GF-D8 (cell line): Measurements from ENCODE around the gene KRT85.
"Not testable (repeated sequence)": the region's sequence is repeated elsewhere in the genome, so short reads cannot be mapped to it uniquely, and the experiment has no call there.

Experiments
- DNase-seq: peaks from one replicate; lab custom pipeline; 2025; lab: John Stamatoyannopoulos, UW

KRT85 gene

GRCh38 chr12:52323416-52324152 is 43.7 kb downstream of the KRT85 start:
- no peak for DNase-seq

GRCh38 chr12:52323001-52323400 is 44.3 kb downstream of the KRT85 start:
- no peak for DNase-seq

- DNase-seq, result no peak
These were observed 45.2 kb downstream of the KRT85 start for GRCh38 chr12:52322069-52322468.

DNA sequence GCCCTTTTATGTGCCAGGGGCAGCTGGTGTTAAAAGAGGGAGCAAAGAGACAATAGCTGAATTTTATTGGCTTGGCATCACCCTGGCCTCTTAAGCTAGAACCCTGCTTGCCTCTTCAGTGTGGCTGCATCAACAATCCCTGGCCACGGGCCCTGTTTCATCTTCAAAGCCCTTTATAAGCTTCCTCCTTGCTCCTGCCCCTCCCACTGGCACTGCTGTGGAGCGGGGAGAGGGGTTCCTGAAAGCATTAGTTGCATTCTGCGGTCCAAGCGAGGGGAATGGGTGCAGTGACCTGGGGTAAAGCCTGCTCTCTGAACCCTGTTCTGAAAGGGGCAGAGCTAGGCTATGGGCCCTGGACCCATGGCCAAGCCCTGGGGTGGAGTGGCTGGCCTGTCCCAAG is 45.9 kb downstream of the KRT85 start:
- DNase-seq, result no peak

DNA sequence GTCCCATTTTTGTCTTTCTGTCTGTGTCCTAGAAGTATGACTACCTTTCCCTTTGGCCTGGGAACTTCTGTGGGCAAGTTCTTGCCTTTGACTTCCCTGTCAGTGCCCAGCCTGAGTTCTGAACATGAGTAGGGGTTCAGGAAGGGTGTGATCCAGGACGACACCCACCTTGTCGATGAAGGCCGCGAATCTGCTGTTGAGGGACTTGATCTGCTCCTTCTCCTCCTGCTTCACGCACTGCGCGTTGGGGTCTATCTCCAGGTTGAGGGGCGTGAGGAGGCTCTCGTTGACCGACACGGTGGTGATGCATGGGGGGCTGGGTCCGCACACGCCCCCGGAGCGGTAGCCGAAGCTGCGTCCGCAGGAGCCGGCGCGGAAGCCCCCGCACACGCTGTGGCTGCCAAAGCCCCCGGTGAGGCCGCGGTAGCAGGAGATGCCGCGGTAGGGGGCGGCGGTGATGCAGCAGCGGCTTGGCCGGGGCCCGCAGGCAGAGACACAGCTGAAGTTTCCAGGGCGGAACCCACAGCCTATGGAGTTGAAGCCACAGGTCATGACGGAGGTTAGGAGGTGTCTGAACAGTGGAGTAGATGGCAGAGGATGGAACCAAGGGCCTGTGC is 46.4 kb downstream of the KRT85 start, which contains the start of gene KRT83:
Gene KRT83, minus strand, starts transcription at position 615 of the 617 bp plus-strand sequence. Its CDS starts 63 bp downstream, at position 552.
- DNase-seq, result no peak

- DNase-seq, result no peak
These were observed 48.2 kb downstream of the KRT85 start for GRCh38 chr12:52319097-52319496.

GRCh38 chr12:52318241-52318990 is 48.9 kb downstream of the KRT85 start:
- no peak for DNase-seq

DNA sequence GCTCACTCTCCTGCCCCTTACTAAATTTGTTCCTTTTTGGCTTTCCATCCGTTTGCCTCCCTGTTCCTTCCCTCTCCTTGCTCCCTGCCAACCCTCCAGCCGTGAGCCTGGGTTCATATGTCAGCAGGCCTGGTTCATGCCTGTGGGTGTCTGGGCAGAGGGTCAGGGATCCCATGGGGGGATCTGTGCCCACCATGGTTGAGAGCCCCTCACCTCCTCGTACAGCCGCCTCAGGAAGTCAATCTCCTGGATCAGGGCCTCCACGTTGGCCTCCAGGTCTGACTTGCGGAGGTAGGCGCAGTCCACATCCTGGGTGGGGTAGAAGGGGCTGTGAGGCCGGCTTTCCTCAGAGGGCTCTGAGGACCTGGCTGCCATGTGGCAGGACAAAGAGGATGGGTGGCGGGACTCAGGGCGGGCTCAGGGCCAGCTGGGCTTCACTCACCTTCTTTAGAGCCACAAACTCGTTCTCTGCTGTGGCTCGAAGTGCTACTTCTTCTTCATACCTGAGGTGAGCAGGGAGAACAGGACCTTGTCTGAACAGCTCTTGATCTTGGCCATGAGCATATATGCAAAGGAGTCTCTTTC is 49.7 kb downstream of the KRT85 start:
- no peak for DNase-seq

DNA sequence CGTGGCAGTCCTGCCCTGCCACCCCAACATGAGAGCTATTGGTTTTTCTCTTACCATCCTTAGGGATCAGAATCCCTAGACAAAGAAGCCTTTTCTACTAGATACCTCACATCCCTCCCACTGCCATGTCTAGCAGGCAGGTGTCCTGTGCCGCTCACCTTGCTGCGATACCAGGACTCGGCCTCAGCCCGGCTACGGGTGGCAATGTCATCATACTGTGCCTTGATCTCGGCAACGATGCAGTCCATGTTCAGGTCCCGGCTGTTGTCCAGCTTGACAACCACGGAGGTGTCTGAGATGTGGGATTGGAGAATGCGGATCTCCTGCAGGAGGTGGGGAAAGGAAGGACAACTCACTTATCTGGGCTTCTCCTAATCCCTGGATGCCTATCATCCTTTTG is 50.6 kb downstream of the KRT85 start:
- DNase-seq, result no peak

DNA sequence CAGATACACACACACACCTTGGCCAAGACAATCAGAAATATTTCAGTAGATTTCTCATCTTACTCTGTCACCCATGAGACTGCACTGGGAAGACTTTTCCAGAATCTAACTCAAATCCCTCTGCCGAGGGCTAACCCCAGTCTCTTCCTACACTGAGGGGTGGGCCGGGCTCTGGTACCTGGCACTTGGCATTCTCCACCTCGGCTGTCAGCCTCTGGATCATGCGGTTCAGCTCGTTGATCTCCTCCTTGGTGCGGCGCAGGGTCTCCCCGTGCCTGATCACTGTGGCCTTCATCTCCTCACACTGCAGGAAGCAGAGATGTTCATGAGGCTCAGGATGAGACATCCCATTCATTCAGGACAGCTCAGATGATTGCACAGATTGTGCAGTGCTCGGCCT is 51.0 kb downstream of the KRT85 start:
- no peak for DNase-seq

DNA sequence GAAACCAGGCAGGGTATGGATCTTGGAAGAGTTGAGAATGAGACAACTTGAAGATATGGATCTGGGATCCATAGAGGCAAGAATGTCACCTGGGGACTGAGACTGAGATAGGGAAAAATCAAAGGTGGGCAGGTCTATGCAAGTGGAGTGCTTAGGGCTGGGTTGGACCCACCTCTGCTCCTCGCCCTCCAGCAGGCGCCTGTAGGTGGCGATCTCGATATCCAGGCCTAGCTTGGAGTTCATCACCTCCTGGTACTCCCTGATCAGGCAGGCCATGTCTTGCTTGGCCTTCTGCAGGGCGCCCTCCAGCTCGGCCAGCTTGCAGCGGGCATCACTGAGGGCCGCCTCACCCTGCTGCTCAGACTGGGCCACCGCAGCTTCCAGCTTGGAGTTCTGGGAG is 51.6 kb downstream of the KRT85 start:
- not testable (repeated sequence) for DNase-seq

- no peak for DNase-seq
These were observed 52.8 kb downstream of the KRT85 start for GRCh38 chr12:52314511-52314910.

DNA sequence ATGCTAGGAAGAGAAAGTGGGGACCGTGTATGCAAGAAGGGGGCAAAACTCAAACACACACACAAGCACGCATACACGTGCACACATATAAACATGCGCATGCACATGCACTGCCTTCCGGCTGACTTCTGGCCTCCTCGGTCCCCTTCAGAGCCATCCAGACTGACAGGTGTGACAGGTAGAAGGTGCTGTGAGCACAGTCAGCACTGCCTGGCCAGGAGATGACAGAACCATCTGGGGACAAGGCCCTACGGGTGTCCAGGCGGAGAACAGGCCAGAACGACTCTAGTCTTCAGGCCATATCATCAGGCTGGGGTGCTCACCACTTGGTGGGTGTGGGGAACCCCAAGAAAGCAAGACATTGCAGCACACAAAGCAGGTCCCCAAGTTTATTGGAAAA is 53.4 kb downstream of the KRT85 start:
- no peak for DNase-seq

DNA sequence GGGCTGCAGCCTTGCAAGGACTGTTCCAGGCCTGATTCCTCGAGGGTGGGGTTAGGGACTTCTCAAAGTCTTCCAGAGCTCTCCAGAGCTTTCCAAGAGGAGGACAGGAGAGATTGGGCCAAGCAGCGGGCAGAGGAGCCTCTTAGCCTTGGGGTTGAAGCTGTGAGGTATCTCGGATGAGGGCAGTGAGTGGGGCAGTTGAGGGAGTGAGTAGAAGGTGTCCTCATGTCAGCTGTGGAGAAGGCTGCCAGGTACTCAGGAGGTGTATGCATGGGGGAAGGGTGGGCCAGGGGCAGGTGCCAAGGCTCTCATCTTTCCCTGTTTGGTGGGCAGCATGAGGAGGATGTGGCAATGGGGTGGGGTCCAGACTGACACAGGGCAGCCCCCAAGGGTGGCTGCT is 53.8 kb downstream of the KRT85 start:
- DNase-seq, result no peak

DNA sequence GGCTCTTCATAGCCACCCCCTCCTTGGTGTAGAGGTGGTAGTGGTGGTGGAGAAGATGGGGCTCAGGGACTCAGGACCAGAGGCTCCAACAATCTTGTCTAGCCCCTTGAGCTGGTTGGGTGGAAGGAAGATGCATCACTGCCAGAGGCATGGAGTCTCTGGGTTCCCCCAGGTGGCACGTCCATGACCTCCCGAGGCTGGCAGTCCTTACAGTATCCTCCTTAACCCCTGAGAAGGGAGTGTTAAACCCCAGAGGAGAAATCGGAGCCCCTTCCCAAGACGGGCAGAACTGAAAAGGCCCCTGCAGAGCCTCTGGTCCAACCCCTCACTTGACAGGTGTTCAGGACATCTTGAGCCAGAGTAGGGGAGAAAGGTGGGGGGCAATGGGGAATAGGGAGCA is 55.2 kb downstream of the KRT85 start:
- DNase-seq, result no peak

GRCh38 chr12:52311285-52311648 is 56.0 kb downstream of the KRT85 start:
- DNase-seq, result no peak

- no peak for DNase-seq
These were observed 56.5 kb downstream of the KRT85 start for GRCh38 chr12:52310622-52311284.
